Mesenchymal stem cell (in vitro differentiated cells and primary cell): Measurements from ENCODE around the gene BSPRY. TPM values are rescaled to one million over a fixed set of nuclear protein-coding genes. Genes with fewer than 3 reads are reported as not detected.

Experiments
- DNase-seq: peaks from one replicate; pipeline ENCODE4 v3.0.0-alpha.2; 2013
- H2AFZ ChIP-seq: one replicate; pipeline ENCODE4 v1.6.1; 2013; ENCODE audit warnings: low read depth, mild to moderate bottlenecking, control low read depth, inconsistent platforms, low read length, moderate library complexity
- H2AK5ac ChIP-seq: 2 replicates; pipeline ENCODE4 v1.6.1; 2013; ENCODE audit warnings: low read length, moderate library complexity, mild to moderate bottlenecking, inconsistent platforms; ENCODE audit not compliant: severe bottlenecking
- H2BK120ac ChIP-seq: one replicate; pipeline ENCODE4 v1.6.1; 2013; ENCODE audit warnings: low read depth, mild to moderate bottlenecking, inconsistent platforms, low read length, moderate library complexity
- H2BK12ac ChIP-seq, 2 experiments: one replicate each; pipeline ENCODE4 v1.6.1; 2013; ENCODE audit warnings: inconsistent platforms in 2 of 2, low read length in 2 of 2, mild to moderate bottlenecking in 2 of 2, moderate library complexity in 2 of 2, control low read depth in 1 of 2
- H2BK15ac ChIP-seq: one replicate; pipeline ENCODE4 v1.6.1; 2013; ENCODE audit warnings: mild to moderate bottlenecking, low read depth, inconsistent platforms; ENCODE audit not compliant: poor library complexity, severe bottlenecking
- H2BK5ac ChIP-seq: 2 replicates; pipeline ENCODE4 v1.6.1; 2013; ENCODE audit warnings: low read depth, mild to moderate bottlenecking, low read length, control low read depth, inconsistent platforms; ENCODE audit not compliant: poor library complexity, severe bottlenecking
- H3K14ac ChIP-seq, 2 experiments: one replicate each; pipeline ENCODE4 v1.6.1; 2013; ENCODE audit warnings: inconsistent platforms in 2 of 2, low read length in 2 of 2, control low read depth in 1 of 2, mild to moderate bottlenecking in 1 of 2, moderate library complexity in 1 of 2
- H3K18ac ChIP-seq, 2 experiments: one replicate each; pipeline ENCODE4 v1.6.1; 2013; ENCODE audit warnings: inconsistent platforms in 2 of 2, low read length in 2 of 2, control low read depth in 1 of 2, low read depth in 1 of 2, mild to moderate bottlenecking in 1 of 2
- H3K23ac ChIP-seq, 2 experiments: one replicate each; pipeline ENCODE4 v1.6.1; 2013; ENCODE audit warnings: inconsistent platforms in 2 of 2, low read length in 2 of 2, mild to moderate bottlenecking in 2 of 2, moderate library complexity in 2 of 2, control low read depth in 1 of 2
- H3K27ac ChIP-seq: 2 replicates; pipeline ENCODE4 v1.5.1; 2013; ENCODE audit warnings: mild to moderate bottlenecking, moderate library complexity, low read length, control low read depth, inconsistent platforms; ENCODE audit not compliant: poor library complexity, severe bottlenecking
- H3K27me3 ChIP-seq, 2 experiments: 2 replicates each; pipeline versions ENCODE4 v1.6.1 to v1.7.0; 2013; ENCODE audit warnings: low read length in 2 of 2, mild to moderate bottlenecking in 2 of 2, moderate library complexity in 2 of 2, control low read depth in 1 of 2, inconsistent platforms in 1 of 2; ENCODE audit not compliant: control insufficient read depth in 1 of 2, insufficient read depth in 1 of 2
- H3K36me3 ChIP-seq, 2 experiments: 2 replicates each; pipeline versions ENCODE4 v1.6.1 to v1.7.0; 2013; ENCODE audit warnings: low read length in 2 of 2, control low read depth in 1 of 2, inconsistent platforms in 1 of 2, low read depth in 1 of 2, mild to moderate bottlenecking in 1 of 2; ENCODE audit not compliant: insufficient read depth in 2 of 2, control insufficient read depth in 1 of 2
- H3K4ac ChIP-seq, 2 experiments: one replicate each; pipeline ENCODE4 v1.6.1; 2013; ENCODE audit warnings: inconsistent platforms in 2 of 2, low read length in 2 of 2, mild to moderate bottlenecking in 2 of 2, moderate library complexity in 2 of 2, control low read depth in 1 of 2, low read depth in 1 of 2
- H3K4me1 ChIP-seq: 2 replicates; pipeline ENCODE4 v1.6.1; 2013; ENCODE audit warnings: low read depth, low read length, control low read depth; ENCODE audit not compliant: control insufficient read depth, insufficient read depth
- H3K4me2 ChIP-seq: 2 replicates; pipeline ENCODE4 v1.6.1; 2013; ENCODE audit warnings: low read length, mild to moderate bottlenecking, inconsistent platforms; ENCODE audit not compliant: poor library complexity, severe bottlenecking
- H3K4me3 ChIP-seq, 2 experiments: 2 replicates each; pipeline versions ENCODE4 v1.5.1 to v1.7.0; 2013; ENCODE audit warnings: low read length in 2 of 2, mild to moderate bottlenecking in 2 of 2, control low read depth in 1 of 2, low read depth in 1 of 2; ENCODE audit not compliant: insufficient read depth in 1 of 2
- H3K79me1 ChIP-seq: replicated peaks from 2 replicates; pipeline ENCODE4 v1.6.1; 2013; ENCODE audit warnings: mild to moderate bottlenecking, control low read depth, low read length, inconsistent platforms; ENCODE audit not compliant: poor library complexity, severe bottlenecking
- H3K9ac ChIP-seq: 2 replicates; pipeline ENCODE4 v1.7.0; 2013; ENCODE audit warnings: mild to moderate bottlenecking, low read length, moderate library complexity
- H3K9me3 ChIP-seq: 2 replicates; pipeline ENCODE4 v1.7.0; 2013; ENCODE audit warnings: mild to moderate bottlenecking, low read length; ENCODE audit not compliant: control insufficient read depth
- H4K8ac ChIP-seq: one replicate; pipeline ENCODE4 v1.6.1; 2013; ENCODE audit warnings: inconsistent platforms, mild to moderate bottlenecking, low read length, moderate library complexity
- H4K91ac ChIP-seq: one replicate; pipeline ENCODE4 v1.6.1; 2013; ENCODE audit warnings: mild to moderate bottlenecking, low read length, inconsistent platforms
- WGBS: methylation state at CpG from one replicate; pipeline ENCODE4 v1.1.7; 2013; ENCODE audit warnings: mixed read lengths; 5-methylcytosine and 5-hydroxymethylcytosine counted together
- polyA plus RNA-seq, 2 experiments: library from polyadenylated mRNA; stranded (reverse); fragments of 200-250 nt; gene quantifications; one replicate each; pipeline ENCODE4 v1.2.3, GENCODE V29; 2013

Gene BSPRY
- polyA plus RNA-seq (2013, experiment 1 of 2): not detected
- polyA plus RNA-seq (2013, experiment 2 of 2): not detected

DNA sequence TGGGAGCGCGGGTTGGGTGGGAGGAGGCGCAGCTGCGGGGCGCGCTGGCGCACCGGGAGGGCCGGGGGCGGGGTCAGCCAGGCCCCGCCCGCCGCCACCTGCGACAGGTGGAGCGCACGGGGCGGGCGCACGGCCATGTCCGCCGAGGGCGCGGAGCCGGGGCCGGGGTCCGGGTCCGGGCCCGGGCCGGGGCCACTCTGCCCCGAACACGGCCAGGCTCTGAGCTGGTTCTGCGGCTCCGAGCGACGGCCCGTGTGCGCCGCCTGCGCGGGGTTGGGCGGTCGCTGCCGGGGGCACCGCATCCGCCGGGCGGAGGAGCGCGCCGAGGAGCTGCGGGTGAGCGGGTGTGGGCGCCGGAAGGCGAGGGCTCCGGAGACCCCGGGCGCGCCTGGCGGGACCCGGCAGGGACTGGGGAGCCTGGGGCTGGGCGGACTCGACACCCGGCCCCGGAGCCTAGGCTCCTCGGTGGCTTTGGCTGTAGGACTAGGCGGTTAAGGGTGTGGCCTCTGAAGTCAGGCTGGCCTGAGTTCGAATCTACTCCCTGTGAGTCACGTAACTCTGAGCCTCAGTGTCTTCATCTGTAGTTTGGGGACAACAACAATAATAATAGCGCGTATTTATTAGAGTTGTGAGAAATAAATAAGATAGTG lies at the start of gene BSPRY:
Gene BSPRY (plus strand): TSS at position 97 of the 650 bp plus-strand sequence. CDS start 39 bp downstream, at position 136.
- no peak within 1 kb of the TSS for H3K14ac ChIP-seq
- no peaks in the 10 kb centered on the region for H3K36me3 ChIP-seq
- H3K4me2 ChIP-seq: peak within 1 kb of the TSS; percentile 95
- H2BK5ac ChIP-seq: no peak within 1 kb of the TSS
- no peak within 1 kb of the TSS for H3K18ac ChIP-seq
- peaks cover 47 to 68% of the 10 kb centered on the region in 2 experiments for H3K27me3 ChIP-seq
- peak within 1 kb of the TSS; percentile 29 for H3K9ac ChIP-seq
- no peak within 1 kb of the TSS for H4K91ac ChIP-seq
- peak within 1 kb of the TSS; percentile 48 to 69 for H3K4me3 ChIP-seq
- H3K4me1 ChIP-seq: peaks cover 6% of the 10 kb centered on the region
- H3K23ac ChIP-seq: no peak within 1 kb of the TSS
- no peaks in the 10 kb centered on the region for H3K9me3 ChIP-seq
- peak within 1 kb of the TSS; percentile 39 for H4K8ac ChIP-seq
- no peak within 1 kb of the TSS for H3K4ac ChIP-seq
- H2AFZ ChIP-seq: no peak within 1 kb of the TSS
- no peaks in the 10 kb centered on the region for H3K79me1 ChIP-seq
- H2AK5ac ChIP-seq: no peak within 1 kb of the TSS
- no peak within 1 kb of the TSS for H3K27ac ChIP-seq
- H2BK15ac ChIP-seq: no peak within 1 kb of the TSS
- DNase-seq: no peak
- H2BK120ac ChIP-seq: peak within 1 kb of the TSS; percentile 45
- WGBS: 4% methylated on average over 56 of the region's 71 CpGs
- H2BK12ac ChIP-seq: no peak within 1 kb of the TSS

DNA sequence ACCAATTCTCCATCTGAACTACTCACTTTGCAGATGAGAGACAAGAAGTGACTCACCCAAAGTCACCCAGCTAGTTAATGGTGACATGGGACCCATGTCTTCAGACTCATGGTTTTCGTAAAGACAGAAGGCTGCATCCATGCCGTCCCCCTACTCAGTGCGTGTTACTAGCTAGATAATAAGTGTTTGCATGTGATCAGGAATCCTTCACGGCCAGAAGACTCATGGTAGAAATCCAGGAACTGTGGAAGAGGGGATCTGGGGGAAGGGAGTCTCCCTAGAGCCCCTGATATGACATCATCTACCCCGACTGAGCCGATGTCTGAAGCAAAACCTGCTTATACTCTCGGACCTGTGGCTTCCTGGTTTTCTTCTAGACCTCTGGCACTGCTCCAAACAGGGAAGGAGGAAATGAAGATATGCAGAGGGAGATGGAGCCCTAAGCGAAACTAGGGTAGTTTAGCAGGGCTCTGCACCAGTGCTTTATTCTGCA lies 49.5 kb upstream of the BSPRY start:
- H3K27ac ChIP-seq: no peak overlapping the region
- 88% methylated on average over 8 of the region's 8 CpGs for WGBS

DNA sequence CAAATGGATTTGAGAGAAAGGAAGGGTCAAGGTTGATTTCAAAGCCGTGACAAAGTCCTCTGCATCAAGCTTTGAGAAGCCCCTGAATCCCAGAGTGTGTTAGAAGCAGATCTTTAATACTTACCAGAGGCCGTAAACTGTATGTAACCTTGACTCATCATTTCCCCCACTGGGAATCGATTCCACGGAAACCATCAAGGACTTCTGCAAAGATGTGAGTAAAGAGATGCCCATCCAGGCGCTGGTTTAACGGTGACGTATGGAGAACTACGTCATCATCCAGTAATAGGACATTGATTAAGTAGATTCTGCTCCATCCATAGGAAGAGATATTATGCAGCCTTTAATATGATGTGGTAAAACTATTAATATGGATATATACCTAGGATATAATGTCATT lies 47.8 kb upstream of the BSPRY start:
- no peak overlapping the region for H2AFZ ChIP-seq
- H3K9me3 ChIP-seq: no peaks in the 10 kb centered on the region
- 70% methylated on average over 4 of the region's 8 CpGs for WGBS
- H3K4ac ChIP-seq: no peak overlapping the region
- H2BK12ac ChIP-seq: no peak overlapping the region
- no peak overlapping the region for H3K4me2 ChIP-seq
- H2AK5ac ChIP-seq: no peak overlapping the region
- no peak overlapping the region for H2BK5ac ChIP-seq
- H3K36me3 ChIP-seq: no peaks in the 10 kb centered on the region
- H3K27ac ChIP-seq: no peak overlapping the region
- no peak overlapping the region for H2BK15ac ChIP-seq
- H3K14ac ChIP-seq: no peak overlapping the region
- DNase-seq: no peak
- no peak overlapping the region for H2BK120ac ChIP-seq
- H3K4me3 ChIP-seq: no peak overlapping the region
- H4K8ac ChIP-seq: no peak overlapping the region
- no peaks in the 10 kb centered on the region for H3K79me1 ChIP-seq
- no peak overlapping the region for H3K23ac ChIP-seq
- H3K27me3 ChIP-seq: peaks cover 7 to 32% of the 10 kb centered on the region in 2 experiments
- no peak overlapping the region for H3K9ac ChIP-seq
- peaks cover 4% of the 10 kb centered on the region for H3K4me1 ChIP-seq
- H4K91ac ChIP-seq: no peak overlapping the region
- H3K18ac ChIP-seq: no peak overlapping the region

More for the DNA sequence above, 49.5 kb upstream of the BSPRY start:
- Histone ChIP-seq H3K18ac (no peak overlapping the region), H3K14ac (no peak overlapping the region), H2BK120ac (no peak overlapping the region), H4K8ac (no peak overlapping the region), H3K9ac (no peak overlapping the region), H2BK15ac (no peak overlapping the region), H3K4me1 (peaks cover 4% of the 10 kb centered on the region), H2AK5ac (no peak overlapping the region), H3K27me3 (peaks cover 7 to 32% of the 10 kb centered on the region in 2 experiments), H3K9me3 (no peaks in the 10 kb centered on the region), H2BK5ac (no peak overlapping the region), H3K4me2 (no peak overlapping the region), H2BK12ac (no peak overlapping the region), H4K91ac (no peak overlapping the region), H3K79me1 (no peaks in the 10 kb centered on the region), H3K23ac (no peak overlapping the region), H3K4me3 (no peak overlapping the region), H2AFZ (no peak overlapping the region), H3K36me3 (no peaks in the 10 kb centered on the region), H3K4ac (no peak overlapping the region)
- DNase-seq: no peak

DNA sequence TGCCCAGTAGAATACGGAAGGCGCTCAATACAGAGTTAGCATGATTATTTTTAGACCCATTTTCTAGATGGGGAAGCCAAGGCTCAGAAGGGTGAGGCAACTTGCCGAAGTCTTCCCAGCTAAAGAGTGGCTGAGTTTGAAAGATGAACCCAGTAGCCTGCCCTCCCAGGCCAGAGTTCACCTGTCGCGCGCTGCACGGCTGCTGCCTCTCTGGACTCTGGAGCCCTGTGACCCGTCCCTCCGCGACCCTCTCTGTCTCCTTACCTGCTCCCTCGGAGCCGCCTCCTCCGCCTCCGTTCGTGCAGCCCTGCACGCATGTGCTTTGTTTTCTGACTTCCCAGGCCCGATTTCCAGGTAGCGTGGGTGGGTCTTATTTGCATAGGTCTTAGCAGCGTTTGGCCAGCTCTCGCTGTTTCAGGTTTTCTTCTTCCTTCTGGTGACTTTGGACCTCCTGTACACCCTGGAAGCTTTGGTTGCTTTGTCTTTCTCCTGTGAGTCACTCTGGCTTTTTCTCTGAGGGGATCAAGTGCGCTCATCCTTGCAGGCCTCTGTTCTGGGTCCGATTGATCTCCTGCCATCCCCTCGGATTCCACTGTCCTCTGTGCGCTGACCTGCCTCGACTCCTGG lies 46.4 kb upstream of the BSPRY start, which contains the start of gene RNF183:
Gene RNF183 (minus strand): TSS at position 585 of the 627 bp plus-strand sequence. CDS start 5,192 bp downstream, outside the sequence.
- H3K4me2 ChIP-seq: no peak within 1 kb of the TSS
- H2BK5ac ChIP-seq: no peak within 1 kb of the TSS
- no peak within 1 kb of the TSS for H4K91ac ChIP-seq
- H3K36me3 ChIP-seq: no peaks in the 10 kb centered on the region
- H2AFZ ChIP-seq: no peak within 1 kb of the TSS
- WGBS: 81% methylated on average over 25 of the region's 25 CpGs
- no peak within 1 kb of the TSS for H3K9ac ChIP-seq
- H3K27ac ChIP-seq: no peak within 1 kb of the TSS
- no peak within 1 kb of the TSS for H4K8ac ChIP-seq
- H3K79me1 ChIP-seq: no peaks in the 10 kb centered on the region
- H3K27me3 ChIP-seq: peaks cover 7 to 32% of the 10 kb centered on the region in 2 experiments
- DNase-seq: no peak
- no peak within 1 kb of the TSS for H2BK12ac ChIP-seq
- H3K14ac ChIP-seq: no peak within 1 kb of the TSS
- H3K18ac ChIP-seq: no peak within 1 kb of the TSS
- H2BK15ac ChIP-seq: no peak within 1 kb of the TSS
- H2BK120ac ChIP-seq: no peak within 1 kb of the TSS
- no peaks in the 10 kb centered on the region for H3K9me3 ChIP-seq
- H3K23ac ChIP-seq: no peak within 1 kb of the TSS
- no peak within 1 kb of the TSS for H2AK5ac ChIP-seq
- H3K4ac ChIP-seq: no peak within 1 kb of the TSS
- peaks cover 8% of the 10 kb centered on the region for H3K4me1 ChIP-seq
- H3K4me3 ChIP-seq: no peak within 1 kb of the TSS
